ENCODE data around the gene WNK2. TPM values are rescaled to one million over a fixed set of nuclear protein-coding genes. Genes with fewer than 3 reads are reported as not detected.

Gene WNK2
- total and polyA plus RNA-seq, 2 of the 4 experiments (the other 2 are of a cell fraction) = not detected

GRCh38 chr9:93228453-93228852 lies 44.5 kb downstream of the WNK2 start:
- no peak overlapping the region for H3K4ac ChIP-seq (ENCODE audit: low read depth, low read length)
- H3K23ac ChIP-seq (ENCODE audit: low read depth, low read length) = no peak overlapping the region
- no peak overlapping the region for H2BK20ac ChIP-seq (ENCODE audit: low read depth, low read length)
- H3K27ac ChIP-seq (ENCODE audit: insufficient read depth, low read length) = no peak overlapping the region
- no peaks in the 10 kb centered on the region; the same call in 1 of the 2 replicates for H3K4me1 ChIP-seq (ENCODE audit: control insufficient read depth, insufficient read depth, low read length)
- H2AK9ac ChIP-seq (replicated peaks; ENCODE audit: low read depth, low read length, poor library complexity) = no peak overlapping the region
- dilution Hi-C loops (cut with HindIII; ENCODE audit: low sequenced_read_pairs, unreplicated experiment) = no loop called here
- ChIA-PET CTCF (no interaction called here), POLR2A (ENCODE audit: unreplicated experiment) (no interaction called here)
- H4K8ac ChIP-seq (ENCODE audit: low read depth in 2 of 2, low read length in 2 of 2) = no peak overlapping the region
- no peak overlapping the region for H4K5ac ChIP-seq (ENCODE audit: low read depth, low read length)
- no peak overlapping the region for H3K4me3 ChIP-seq (ENCODE audit: insufficient read depth, low read depth, low read length)
- DNase-seq (no peak), ATAC-seq (ENCODE audit: low read depth) (no peak)
- H4K91ac ChIP-seq (ENCODE audit: insufficient read depth, low read depth, low read length) = no peak overlapping the region
- H4K20me1 ChIP-seq (ENCODE audit: insufficient read depth, low read length) = no peaks in the 10 kb centered on the region
- no peak overlapping the region for H2AFZ ChIP-seq (replicated peaks; ENCODE audit: low read length, poor library complexity)
- in situ Hi-C loops (cut with MboI; ENCODE audit: low sequenced_read_pairs) = no loop called here
- H2BK15ac ChIP-seq (ENCODE audit: low read depth, low read length) = no peak overlapping the region
- H2BK5ac ChIP-seq (ENCODE audit: low read depth, low read length, poor library complexity, severe bottlenecking) = no peak overlapping the region
- no peak overlapping the region for H3K14ac ChIP-seq (replicated peaks; ENCODE audit: low read depth, low read length)
- no peak overlapping the region for H3K56ac ChIP-seq (ENCODE audit: extremely low read depth, insufficient read depth, low read length)
- H3K9me3 ChIP-seq (ENCODE audit: control insufficient read depth, insufficient read depth, low read length) = no peaks in the 10 kb centered on the region
- H3K9me1 ChIP-seq (ENCODE audit: insufficient read depth, low read length) = no peaks in the 10 kb centered on the region
- TF ChIP-seq RFX5 (IDR thresholded peaks at IDR 0.05; ENCODE audit: low read depth, low read length) (no peak), BHLHE40 (IDR thresholded peaks at IDR 0.05; ENCODE audit: low read depth, low read length) (no peak)
- no peak overlapping the region for H3K18ac ChIP-seq (ENCODE audit: low read depth, low read length)
- 71% methylated on average over 1 of the region's 8 CpGs; no CpG with 5 or more reads in 1 of the 2 experiments for WGBS, 2 experiments (ENCODE audit: extremely low coverage in 2 of 2, insufficient read length in 1 of 2)
- no peak overlapping the region for H2BK120ac ChIP-seq (ENCODE audit: low read depth, low read length)
- peaks cover 3% of the 10 kb centered on the region; the same call in 1 of the 2 replicates for H3K27me3 ChIP-seq (ENCODE audit: control insufficient read depth, insufficient read depth, low read length)
- H3K9ac ChIP-seq (ENCODE audit: low read depth, low read length) = no peak overlapping the region
- no peak overlapping the region for H3K4me2 ChIP-seq (ENCODE audit: low read depth, low read length)
- no peak overlapping the region for H2AK5ac ChIP-seq (ENCODE audit: low read depth, low read length)
- H3K79me1 ChIP-seq (ENCODE audit: low read depth in 1 of 2, low read length in 2 of 2) = no peaks in the 10 kb centered on the region
- no peaks in the 10 kb centered on the region for H3K36me3 ChIP-seq (ENCODE audit: control insufficient read depth, insufficient read depth, low read length)
- BruUV-seq (replicated peaks) = no TSS peak
- intact Hi-C loops (cut with micrococcal nuclease) = no loop called here

Measured in IMR-90 (cell line).